Rectal smooth muscle tissue (tissue), 1 donor: ENCODE results near the gene HIGD1C.
"Not testable (repeated sequence)": the region's sequence is repeated elsewhere in the genome, so short reads cannot be mapped to it uniquely, and the experiment has no call there.

ENCODE experiments used
- H3K27ac ChIP-seq: one replicate; pipeline ENCODE4 v1.7.0; 2013; ENCODE audit warnings: low read depth, low read length, inconsistent platforms
- H3K27me3 ChIP-seq: one replicate; pipeline ENCODE4 v1.7.0; 2013; ENCODE audit warnings: low read length; ENCODE audit not compliant: control insufficient read depth, insufficient read depth
- H3K36me3 ChIP-seq: one replicate; pipeline ENCODE4 v1.7.0; 2013; ENCODE audit warnings: low read length; ENCODE audit not compliant: control insufficient read depth, insufficient read depth
- H3K4me1 ChIP-seq: one replicate; pipeline ENCODE4 v1.7.0; 2013; ENCODE audit warnings: low read length; ENCODE audit not compliant: control insufficient read depth, insufficient read depth
- H3K4me3 ChIP-seq: one replicate; pipeline ENCODE4 v1.7.0; 2013; ENCODE audit warnings: low read length
- H3K9ac ChIP-seq: one replicate; pipeline ENCODE4 v1.7.0; 2013; ENCODE audit warnings: low read length

HIGD1C gene

DNA sequence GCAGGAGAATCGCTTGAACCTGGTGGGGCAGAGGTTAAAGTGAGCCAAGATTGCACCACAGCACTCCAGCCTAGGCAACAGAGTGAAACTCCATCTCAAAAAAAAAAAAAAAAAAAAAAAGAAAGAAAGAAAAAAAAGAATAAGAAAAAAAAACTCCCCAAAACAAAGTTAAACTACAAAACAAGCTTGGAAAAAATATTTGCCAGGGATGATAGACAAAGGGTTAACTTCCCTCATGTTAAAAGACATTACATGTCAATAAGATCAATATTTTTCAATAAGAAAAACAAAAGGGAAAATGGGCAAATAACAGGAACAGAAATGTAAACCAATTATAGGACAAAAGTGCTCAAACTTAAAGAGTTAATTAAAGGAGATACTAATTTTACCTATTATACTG lies 26.4 kb upstream of the HIGD1C start:
- Histone ChIP-seq H3K27ac (peak overlapping the region; percentile 90), H3K4me1 (peaks cover 27% of the 10 kb centered on the region), H3K36me3 (peaks cover 3% of the 10 kb centered on the region), H3K27me3 (no peaks in the 10 kb centered on the region), H3K9ac (no peak overlapping the region), H3K4me3 (peak overlapping the region; percentile 96)

DNA sequence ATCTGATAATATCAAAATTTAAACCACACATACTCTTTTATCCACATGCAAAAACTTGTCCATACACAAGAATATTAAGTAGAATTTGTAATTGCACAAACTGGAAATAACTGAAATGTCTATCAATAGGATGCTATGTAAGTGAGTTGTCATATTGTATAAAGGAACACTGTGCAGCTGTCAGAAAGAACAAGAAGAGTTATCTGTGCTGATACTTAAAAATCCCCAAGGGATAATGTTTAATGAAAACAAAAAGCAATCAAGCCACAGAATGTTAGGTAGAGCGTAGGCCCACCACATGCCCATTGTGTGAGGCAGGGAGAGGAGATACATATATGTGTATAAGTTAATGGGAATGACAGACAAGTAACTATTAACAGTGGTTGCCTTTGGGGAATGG lies 25.9 kb upstream of the HIGD1C start:
- peaks cover 27% of the 10 kb centered on the region for H3K4me1 ChIP-seq
- peak overlapping the region; percentile 96 for H3K4me3 ChIP-seq
- H3K9ac ChIP-seq: no peak overlapping the region
- no peaks in the 10 kb centered on the region for H3K27me3 ChIP-seq
- peak overlapping the region; percentile 32 for H3K27ac ChIP-seq
- peaks cover 3% of the 10 kb centered on the region for H3K36me3 ChIP-seq

DNA sequence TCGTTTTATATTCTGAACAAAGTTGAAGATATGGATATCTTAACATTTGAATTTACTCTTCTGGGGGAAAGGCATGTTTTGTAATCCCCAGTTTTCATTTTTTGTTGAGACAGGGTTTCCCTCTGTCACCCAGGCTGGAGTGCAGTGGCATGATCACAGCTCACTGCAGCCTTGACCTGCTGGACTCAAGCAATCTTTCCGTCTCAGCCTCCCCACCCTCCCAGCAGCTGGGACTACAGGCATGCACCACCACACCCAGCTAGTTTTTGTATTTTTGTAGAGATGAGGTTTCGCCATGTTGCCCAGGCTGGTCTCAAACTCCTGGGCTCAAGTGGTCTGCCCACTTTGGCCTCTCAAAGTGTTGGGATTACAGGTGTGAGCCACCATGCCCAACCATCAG lies 25.4 kb upstream of the HIGD1C start:
- not testable (repeated sequence) for H3K9ac ChIP-seq, H3K36me3 ChIP-seq, H3K27me3 ChIP-seq
- Histone ChIP-seq H3K4me1 (peaks cover 25% of the 10 kb centered on the region), H3K27ac (peak overlapping the region; percentile 6), H3K4me3 (peak overlapping the region; percentile 96)

DNA sequence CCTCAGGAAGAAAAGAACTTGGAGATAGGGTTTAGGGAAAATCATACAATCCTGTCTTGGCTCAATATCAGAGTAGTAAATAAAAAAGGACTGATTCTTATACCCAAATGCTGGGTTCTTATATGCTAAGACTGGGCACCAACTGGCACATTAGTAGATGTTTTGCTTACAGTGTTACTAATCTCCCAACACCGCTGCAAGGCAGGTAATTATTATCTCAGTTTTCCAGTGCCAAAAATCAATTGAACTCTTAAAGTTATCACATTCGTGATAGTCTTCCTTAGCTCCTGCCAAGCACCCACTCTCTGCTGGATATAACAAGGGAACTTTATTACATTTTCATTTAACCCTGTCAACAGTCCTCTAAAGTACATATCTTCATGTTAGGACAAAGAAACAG lies 25.0 kb upstream of the HIGD1C start:
- H3K4me1 ChIP-seq: peaks cover 21% of the 10 kb centered on the region

DNA sequence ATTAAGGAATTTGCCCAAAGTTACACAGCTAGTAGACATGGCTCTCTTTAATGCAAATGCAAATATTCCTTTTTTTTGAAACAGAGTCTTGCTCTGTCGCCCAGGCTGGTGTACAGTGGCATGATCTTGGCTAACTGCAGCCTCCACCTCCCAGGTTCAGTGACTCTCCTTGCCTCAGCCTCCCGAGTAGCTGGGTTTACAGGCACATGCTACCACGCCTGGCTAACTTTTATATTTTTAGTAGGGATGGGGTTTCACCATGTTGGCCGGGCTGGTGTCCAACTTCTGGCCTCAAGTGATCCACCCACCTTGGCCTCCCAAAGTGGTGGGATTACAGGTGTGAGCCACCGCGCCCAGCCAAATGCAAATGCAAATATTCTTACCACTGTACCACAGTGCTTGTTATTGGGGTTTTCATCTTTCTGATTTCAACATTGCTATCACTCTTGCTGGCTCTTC lies 24.5 kb upstream of the HIGD1C start:
- peaks cover 3% of the 10 kb centered on the region for H3K36me3 ChIP-seq
- H3K27ac ChIP-seq: peak overlapping the region; percentile 6
- H3K27me3 ChIP-seq: no peaks in the 10 kb centered on the region
- H3K4me1 ChIP-seq: peaks cover 17% of the 10 kb centered on the region
- peak overlapping the region; percentile 96 for H3K4me3 ChIP-seq
- no peak overlapping the region for H3K9ac ChIP-seq

More for the DNA sequence above, 25.0 kb upstream of the HIGD1C start:
- Histone ChIP-seq H3K4me3 (peak overlapping the region; percentile 96), H3K9ac (no peak overlapping the region), H3K36me3 (peaks cover 3% of the 10 kb centered on the region), H3K27me3 (no peaks in the 10 kb centered on the region), H3K27ac (peak overlapping the region; percentile 6)

DNA sequence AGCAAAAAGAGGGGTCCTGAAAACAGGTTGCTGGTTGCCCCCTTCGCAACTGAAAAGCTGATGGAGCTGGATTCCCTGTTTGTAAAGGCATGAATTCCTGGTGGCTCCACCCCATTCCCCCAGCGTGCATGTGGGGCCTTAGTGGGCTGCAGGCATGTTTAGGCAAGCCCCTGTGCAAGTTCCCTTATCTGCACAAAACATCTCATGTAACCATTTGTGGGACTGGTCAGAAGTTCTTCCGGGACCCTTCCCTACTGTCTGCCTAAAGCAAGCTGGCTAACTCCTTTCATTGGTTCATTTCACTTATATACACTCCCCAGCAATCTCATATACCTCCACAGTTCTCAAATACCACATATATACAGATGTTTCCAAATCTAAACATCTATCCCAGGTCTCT lies 24.0 kb upstream of the HIGD1C start:
- Histone ChIP-seq H3K36me3 (peaks cover 3% of the 10 kb centered on the region), H3K27me3 (no peaks in the 10 kb centered on the region), H3K4me3 (peak overlapping the region; percentile 96), H3K27ac (no peak overlapping the region), H3K4me1 (peaks cover 14% of the 10 kb centered on the region), H3K9ac (no peak overlapping the region)

DNA sequence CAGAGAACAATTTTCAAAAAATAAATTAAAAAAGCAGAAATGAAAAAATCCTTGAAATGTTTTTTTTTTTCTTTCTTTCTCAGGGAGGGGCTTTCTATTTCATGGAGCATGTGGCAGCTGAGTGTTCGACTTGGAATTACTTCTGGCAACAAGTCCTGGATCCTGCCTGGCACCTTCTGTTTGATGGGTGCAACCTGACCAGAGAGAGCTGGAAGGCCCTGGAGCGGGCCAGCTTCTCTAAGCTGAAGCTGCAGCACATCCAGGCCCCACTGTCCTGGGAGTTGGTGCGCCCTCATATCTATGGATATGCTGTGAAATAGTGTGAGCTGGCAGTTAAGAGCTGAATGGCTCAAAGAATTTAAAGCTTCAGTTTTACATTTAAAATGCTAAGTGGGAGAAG lies 22.5 kb upstream of the HIGD1C start:
- H3K4me1 ChIP-seq: peaks cover 12% of the 10 kb centered on the region
- no peaks in the 10 kb centered on the region for H3K27me3 ChIP-seq
- H3K4me3 ChIP-seq: no peak overlapping the region
- peaks cover 3% of the 10 kb centered on the region for H3K36me3 ChIP-seq
- no peak overlapping the region for H3K9ac ChIP-seq
- no peak overlapping the region for H3K27ac ChIP-seq

DNA sequence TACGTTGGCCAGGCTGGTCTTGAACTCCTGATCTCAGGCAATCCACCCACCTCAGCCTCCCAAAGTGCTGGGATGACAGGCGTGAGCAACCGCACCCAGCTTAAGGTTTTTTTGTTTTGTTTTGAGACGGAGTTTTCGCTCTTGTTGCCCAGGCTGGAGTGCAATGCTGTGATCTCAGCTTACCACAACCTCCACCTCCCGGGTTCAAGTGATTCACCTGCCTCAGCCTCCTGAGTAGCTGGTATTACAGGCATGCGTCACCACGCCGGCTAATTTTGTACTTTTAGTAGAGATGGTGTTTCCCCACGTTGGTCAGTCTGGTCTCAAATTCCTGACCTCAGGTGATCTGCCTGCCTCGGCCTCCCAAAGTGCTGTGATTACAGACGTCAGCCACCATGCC lies 21.9 kb upstream of the HIGD1C start:
- not testable (repeated sequence) for H3K4me3 ChIP-seq, H3K27me3 ChIP-seq, H3K27ac ChIP-seq, H3K36me3 ChIP-seq, H3K9ac ChIP-seq
- peaks cover 16% of the 10 kb centered on the region for H3K4me1 ChIP-seq

DNA sequence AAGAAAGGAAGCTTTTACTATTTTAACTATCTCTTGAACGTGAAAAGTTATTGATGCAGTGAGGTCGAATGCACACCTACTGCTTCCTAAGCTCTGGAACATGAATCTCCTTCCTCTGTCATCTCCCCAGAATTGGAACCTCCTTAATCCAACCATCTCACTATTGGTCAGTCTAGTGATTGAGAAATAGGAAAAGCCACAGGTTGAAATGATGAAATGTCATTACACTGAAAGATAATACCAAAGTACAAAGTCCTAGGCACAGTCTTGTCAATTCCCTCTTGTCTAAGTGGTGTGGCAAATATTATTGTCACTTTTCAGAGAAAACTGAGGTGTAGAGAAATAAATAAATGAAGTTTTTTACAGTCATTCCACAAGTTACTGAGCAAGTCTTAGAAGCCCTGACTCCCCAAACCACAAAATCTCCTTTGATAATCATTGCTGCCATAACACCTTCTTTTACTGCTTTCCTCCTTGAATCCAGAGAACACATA lies 19.5 kb upstream of the HIGD1C start:
- Histone ChIP-seq H3K36me3 (peaks cover 3% of the 10 kb centered on the region), H3K4me3 (no peak overlapping the region), H3K27me3 (no peaks in the 10 kb centered on the region), H3K4me1 (peaks cover 16% of the 10 kb centered on the region), H3K9ac (no peak overlapping the region), H3K27ac (no peak overlapping the region)

DNA sequence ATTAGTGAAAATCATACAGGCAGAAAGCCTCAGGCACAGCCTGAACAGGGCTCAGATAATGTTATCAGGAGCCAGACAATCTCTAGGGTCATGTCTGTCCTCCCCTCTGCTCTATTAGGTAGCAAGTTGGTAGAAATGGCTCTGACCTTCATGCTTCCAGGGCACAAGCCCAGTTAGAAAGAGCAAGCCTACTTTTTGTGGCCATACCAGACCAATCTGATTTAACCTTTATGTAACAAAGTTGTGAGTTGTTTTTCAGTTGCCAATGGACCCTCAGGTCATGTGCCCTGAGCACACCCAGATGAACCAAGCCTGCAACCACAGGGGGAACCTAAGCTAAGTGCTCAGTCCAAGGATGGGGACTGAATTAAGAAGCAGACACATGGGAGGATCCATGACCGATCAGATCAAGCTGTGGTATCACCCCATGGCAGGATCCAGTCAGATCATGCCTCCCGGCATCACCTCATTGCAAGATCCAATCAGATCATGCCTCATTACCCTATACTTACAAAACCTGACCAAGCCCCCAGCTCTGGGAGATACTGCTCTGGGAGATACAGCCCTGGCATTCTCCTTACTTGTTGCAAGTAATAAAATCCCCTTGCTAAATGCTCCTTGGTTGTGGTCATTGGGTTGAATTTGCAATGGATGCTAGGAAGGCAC lies 18.8 kb upstream of the HIGD1C start:
- no peak overlapping the region for H3K9ac ChIP-seq
- peaks cover 3% of the 10 kb centered on the region for H3K36me3 ChIP-seq
- no peak overlapping the region for H3K4me3 ChIP-seq
- H3K4me1 ChIP-seq: peaks cover 13% of the 10 kb centered on the region
- H3K27me3 ChIP-seq: no peaks in the 10 kb centered on the region
- H3K27ac ChIP-seq: no peak overlapping the region

DNA sequence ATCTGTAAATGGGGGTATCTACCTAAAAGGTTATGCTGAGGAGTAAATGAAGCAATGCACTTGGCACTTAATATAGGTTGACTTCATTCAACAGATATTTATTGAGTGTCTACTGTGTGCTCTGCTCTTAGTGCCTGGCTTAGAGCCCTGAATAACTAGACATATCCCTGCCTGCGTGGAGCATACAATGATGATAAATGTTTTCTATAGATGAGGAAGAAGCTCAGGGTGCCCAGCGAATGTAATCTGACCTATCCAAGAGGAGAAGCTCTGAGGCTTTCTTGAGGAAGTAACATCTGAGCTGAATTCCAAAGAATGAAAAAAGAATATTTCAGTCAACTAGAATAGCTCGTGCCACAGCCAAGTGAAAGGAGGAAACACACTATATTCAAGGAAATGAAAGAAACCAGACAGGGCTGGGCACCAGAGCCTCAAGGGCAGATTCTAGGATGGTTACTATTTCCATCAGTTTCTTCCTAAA lies 17.9 kb upstream of the HIGD1C start:
- H3K9ac ChIP-seq: no peak overlapping the region
- H3K4me3 ChIP-seq: peak overlapping the region; percentile 9
- H3K27me3 ChIP-seq: no peaks in the 10 kb centered on the region
- peaks cover 3% of the 10 kb centered on the region for H3K36me3 ChIP-seq
- H3K4me1 ChIP-seq: peaks cover 10% of the 10 kb centered on the region
- H3K27ac ChIP-seq: peak overlapping the region; percentile 60

DNA sequence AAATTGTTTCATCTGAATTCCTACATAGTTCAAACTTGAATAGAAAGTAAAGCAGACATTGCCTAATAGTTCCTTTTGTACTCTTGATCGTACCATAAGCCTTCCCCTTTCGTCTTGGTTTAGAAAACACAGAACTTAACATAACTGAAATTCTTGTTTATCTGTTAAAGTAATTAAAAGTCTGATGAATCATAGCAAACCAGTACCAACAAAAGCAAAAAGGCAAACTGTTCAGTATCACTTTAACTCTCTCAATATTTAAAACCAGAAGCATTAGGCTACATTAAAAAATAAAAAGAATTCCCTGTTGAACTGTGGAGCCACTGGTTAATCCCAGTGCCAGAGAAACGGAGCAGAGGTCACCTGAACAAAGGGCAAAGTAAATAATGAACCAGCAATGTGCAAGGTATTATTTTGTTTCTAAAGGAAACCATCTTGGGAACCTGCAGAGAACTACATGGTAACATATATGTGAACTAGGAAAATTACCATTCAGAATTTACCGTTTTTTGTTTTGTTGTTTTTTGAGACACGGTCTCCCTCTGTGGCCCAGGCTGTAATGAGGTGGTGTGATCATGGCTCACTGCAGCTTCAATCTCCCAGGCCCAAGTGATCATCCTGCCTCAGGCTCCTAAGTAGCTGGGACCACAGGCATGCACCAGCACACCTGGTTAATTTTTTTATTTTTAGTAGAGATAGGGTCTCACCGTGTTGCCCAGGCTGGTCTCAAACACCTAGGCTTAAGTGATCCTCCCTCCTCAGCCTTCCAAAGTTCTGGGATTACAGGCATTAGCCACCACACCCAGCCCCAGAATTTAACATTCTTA lies 17.1 kb upstream of the HIGD1C start:
- H3K9ac ChIP-seq: no peak overlapping the region

More for the DNA sequence above, 17.1 kb upstream of the HIGD1C start:
- Histone ChIP-seq H3K4me1 (peaks cover 10% of the 10 kb centered on the region), H3K27me3 (no peaks in the 10 kb centered on the region), H3K36me3 (peaks cover 3% of the 10 kb centered on the region), H3K4me3 (no peak overlapping the region), H3K27ac (peak overlapping the region; percentile 60)
